Keratinocyte (primary cell): ENCODE measurements around the gene AFTPH. TPM values are rescaled to one million over a fixed set of nuclear protein-coding genes. Genes with fewer than 3 reads are reported as not detected.

Experiments
- DNase-seq: peaks from one replicate; pipeline ENCODE4 v3.0.0-alpha.2; 2011; ENCODE audit warnings: low read depth, missing footprints, low spot score
- FAIRE-seq: peaks from 2 replicates; lab custom pipeline; 2011; peaks lifted over from hg19 to GRCh38; lab: Jason Lieb, UNC
- H2AFZ ChIP-seq: 2 replicates; pipeline ENCODE4 v1.6.0; 2012; ENCODE audit warnings: low read length, control low read depth, inconsistent platforms; ENCODE audit not compliant: control insufficient read depth
- H3K27ac ChIP-seq: 2 replicates; pipeline ENCODE4 v1.5.1; 2011; ENCODE audit warnings: low read length; ENCODE audit not compliant: control insufficient read depth, insufficient read depth
- H3K27me3 ChIP-seq: 3 replicates; pipeline ENCODE4 v1.6.0; 2011; ENCODE audit warnings: low read length; ENCODE audit not compliant: control insufficient read depth, insufficient read depth; ENCODE audit errors: extremely low read depth
- H3K36me3 ChIP-seq, 2 experiments: 2 replicates in 1 of 2; 3 replicates in 1 of 2; pipeline ENCODE4 v1.5.1; 2011; ENCODE audit warnings: low read length in 2 of 2, mild to moderate bottlenecking in 1 of 2; ENCODE audit not compliant: control insufficient read depth in 2 of 2, insufficient read depth in 2 of 2; ENCODE audit errors: extremely low read depth in 1 of 2
- H3K4me1 ChIP-seq: 3 replicates; pipeline ENCODE4 v1.5.1; 2011; ENCODE audit warnings: low read length; ENCODE audit not compliant: control insufficient read depth, insufficient read depth; ENCODE audit errors: extremely low read depth
- H3K4me2 ChIP-seq: 3 replicates; pipeline ENCODE4 v1.6.0; 2011; ENCODE audit warnings: low read depth, low read length; ENCODE audit not compliant: control insufficient read depth, insufficient read depth; ENCODE audit errors: extremely low read depth
- H3K4me3 ChIP-seq, 3 experiments: fragments of 200-600 bp in 1 of 3; sonication (generic) in 1 of 3; 2 replicates in 2 of 3; 3 replicates in 1 of 3; pipeline ENCODE4 v1.5.1; 2011 to 2016; ENCODE audit warnings: low read length in 3 of 3, mild to moderate bottlenecking in 3 of 3, control low read depth in 2 of 3, inconsistent platforms in 1 of 3, low read depth in 1 of 3, mixed read lengths in 1 of 3, mixed run types in 1 of 3, moderate library complexity in 1 of 3; ENCODE audit not compliant: control insufficient read depth in 2 of 3, insufficient read depth in 2 of 3; ENCODE audit errors: extremely low read depth in 1 of 3
- H3K79me2 ChIP-seq: 2 replicates; pipeline ENCODE4 v1.6.0; 2012; ENCODE audit warnings: low read length; ENCODE audit not compliant: control insufficient read depth, insufficient read depth
- H3K9ac ChIP-seq: 3 replicates; pipeline ENCODE4 v1.6.0; 2011; ENCODE audit warnings: low read length; ENCODE audit not compliant: control insufficient read depth, insufficient read depth; ENCODE audit errors: extremely low read depth
- H3K9me1 ChIP-seq: 3 replicates; pipeline ENCODE4 v1.6.0; 2011; ENCODE audit warnings: low read length; ENCODE audit not compliant: control insufficient read depth, insufficient read depth; ENCODE audit errors: extremely low read depth
- H3K9me3 ChIP-seq: 2 replicates; pipeline ENCODE4 v1.5.1; 2012; ENCODE audit warnings: low read depth, low read length; ENCODE audit not compliant: control insufficient read depth
- H4K20me1 ChIP-seq: 3 replicates; pipeline ENCODE4 v1.6.0; 2011; ENCODE audit warnings: low read length; ENCODE audit not compliant: control insufficient read depth, insufficient read depth; ENCODE audit errors: extremely low read depth
- EZH2 ChIP-seq: IDR thresholded peaks from one replicate; pipeline ENCODE4 v1.6.1; 2012; ENCODE audit warnings: inconsistent platforms, mild to moderate bottlenecking, low read length, moderate library complexity
- dilution Hi-C: fragments of 300-500 bp; cut with MboI; formaldehyde crosslinking; loops from one replicate; pipeline ENCODE4 v1.7.0; 2020; ENCODE audit warnings: low sequenced_read_pairs; ENCODE audit not compliant: extremely low pct_ligation_motif_present
- polyA plus RNA-seq, 5 experiments: library from polyadenylated mRNA; depleted of rRNA in 3 of 5; stranded (reverse) in 3 of 5; stranded (forward) in 1 of 5; unstranded in 1 of 5; fragments of >200 nt; gene quantifications; 1 replicate in 1 of 5; 2 replicates in 3 of 5; 3 replicates in 1 of 5; pipeline versions ENCODE4 v1.2.1 to v1.2.3, GENCODE V29; 2011 to 2012; ENCODE audit warnings: missing spikeins in 2 of 5, low read depth in 1 of 5, low replicate concordance in 1 of 5
- TF ChIP-seq, protein P1 (sequence below), 3 experiments: IDR thresholded peaks in 1 of 3; conservative IDR thresholded peaks in 1 of 3; optimal IDR thresholded peaks in 1 of 3; 2 replicates in 2 of 3; 3 replicates in 1 of 3; pipeline versions ENCODE3 to v1.5.1; 2011; ENCODE audit warnings: low read length in 3 of 3, mild to moderate bottlenecking in 3 of 3, moderate library complexity in 2 of 3, control low read depth in 1 of 3, inconsistent platforms in 1 of 3; ENCODE audit not compliant: insufficient read depth in 2 of 3; ENCODE audit errors: extremely low read depth in 1 of 3

Gene AFTPH
- polyA plus RNA-seq, 1 donor (not counting 4 experiments of a cell fraction or from before 2014, with no cell fraction given) = 28.3 TPM

- no peak overlapping the region for H3K4me2 ChIP-seq
- no peaks in the 10 kb centered on the region for H3K9me1 ChIP-seq
- no peak overlapping the region for H2AFZ ChIP-seq
- dilution Hi-C loops = no loop called here
- no peak for TF ChIP-seq EZH2
- TF ChIP-seq, protein P1, sequence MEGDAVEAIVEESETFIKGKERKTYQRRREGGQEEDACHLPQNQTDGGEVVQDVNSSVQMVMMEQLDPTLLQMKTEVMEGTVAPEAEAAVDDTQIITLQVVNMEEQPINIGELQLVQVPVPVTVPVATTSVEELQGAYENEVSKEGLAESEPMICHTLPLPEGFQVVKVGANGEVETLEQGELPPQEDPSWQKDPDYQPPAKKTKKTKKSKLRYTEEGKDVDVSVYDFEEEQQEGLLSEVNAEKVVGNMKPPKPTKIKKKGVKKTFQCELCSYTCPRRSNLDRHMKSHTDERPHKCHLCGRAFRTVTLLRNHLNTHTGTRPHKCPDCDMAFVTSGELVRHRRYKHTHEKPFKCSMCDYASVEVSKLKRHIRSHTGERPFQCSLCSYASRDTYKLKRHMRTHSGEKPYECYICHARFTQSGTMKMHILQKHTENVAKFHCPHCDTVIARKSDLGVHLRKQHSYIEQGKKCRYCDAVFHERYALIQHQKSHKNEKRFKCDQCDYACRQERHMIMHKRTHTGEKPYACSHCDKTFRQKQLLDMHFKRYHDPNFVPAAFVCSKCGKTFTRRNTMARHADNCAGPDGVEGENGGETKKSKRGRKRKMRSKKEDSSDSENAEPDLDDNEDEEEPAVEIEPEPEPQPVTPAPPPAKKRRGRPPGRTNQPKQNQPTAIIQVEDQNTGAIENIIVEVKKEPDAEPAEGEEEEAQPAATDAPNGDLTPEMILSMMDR (optimal IDR thresholded peaks at IDR 0.05 in 1 of 3, IDR thresholded peaks at IDR 0.05 in 1 of 3, conservative IDR thresholded peaks at IDR 0.05 in 1 of 3; ENCODE audit: extremely low read depth in 1 of 3, insufficient read depth in 2 of 3, low read length in 3 of 3) = no peak
- no peak for DNase-seq
- no peaks in the 10 kb centered on the region for H3K27me3 ChIP-seq
- H3K9ac ChIP-seq = no peak overlapping the region
- H3K27ac ChIP-seq = no peak overlapping the region
- H3K4me3 ChIP-seq = no peak overlapping the region
- H3K79me2 ChIP-seq = peaks cover 3% of the 10 kb centered on the region
- no peaks in the 10 kb centered on the region for H4K20me1 ChIP-seq
- H3K4me1 ChIP-seq = peaks cover 14% of the 10 kb centered on the region
- H3K36me3 ChIP-seq = peaks cover 6 to 11% of the 10 kb centered on the region in 2 experiments
- no peak for FAIRE-seq
- no peaks in the 10 kb centered on the region for H3K9me3 ChIP-seq
Observed at GRCh38 chr2:64627860-64628841, 104.0 kb downstream of the AFTPH start.

DNA sequence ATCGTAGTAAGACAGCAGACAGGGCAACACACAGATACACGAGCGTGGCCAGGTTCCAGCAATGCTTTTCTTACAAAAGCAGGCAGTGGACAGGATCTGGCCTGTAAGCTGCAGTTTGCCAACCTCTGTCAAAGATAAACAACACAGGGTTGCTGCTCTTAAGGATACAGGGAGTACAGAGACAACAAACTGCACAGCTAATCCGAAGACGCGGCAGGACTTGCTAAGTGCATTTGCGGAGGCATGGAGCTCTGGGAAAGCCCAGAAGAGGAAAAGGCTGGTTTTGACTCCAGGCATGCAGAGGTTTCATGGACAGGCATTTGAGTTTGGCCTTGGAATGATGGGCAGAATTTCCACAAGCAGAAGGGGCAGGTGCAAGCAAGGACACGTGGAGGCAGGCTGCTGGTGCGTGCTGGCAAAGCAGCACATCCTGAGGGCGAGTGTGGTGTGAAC lies 105.2 kb downstream of the AFTPH start:
- TF ChIP-seq, protein P1 (optimal IDR thresholded peaks at IDR 0.05 in 1 of 3, IDR thresholded peaks at IDR 0.05 in 1 of 3, conservative IDR thresholded peaks at IDR 0.05 in 1 of 3; ENCODE audit: extremely low read depth in 1 of 3, insufficient read depth in 2 of 3, low read length in 3 of 3) = no peak
- TF ChIP-seq EZH2 = no peak
- dilution Hi-C loops = no loop called here
- Histone ChIP-seq H3K4me1 (peaks cover 14% of the 10 kb centered on the region), H3K27ac (no peak overlapping the region), H3K4me2 (no peak overlapping the region), H2AFZ (no peak overlapping the region), H4K20me1 (no peaks in the 10 kb centered on the region), H3K9me1 (no peaks in the 10 kb centered on the region), H3K27me3 (no peaks in the 10 kb centered on the region), H3K4me3 (no peak overlapping the region), H3K36me3 (peaks cover 8 to 18% of the 10 kb centered on the region in 2 experiments), H3K9me3 (no peaks in the 10 kb centered on the region), H3K9ac (no peak overlapping the region), H3K79me2 (peaks cover 11% of the 10 kb centered on the region)
- peak; percentile 26 for FAIRE-seq
- DNase-seq = no peak
